ENCODE results near the gene TMEM132D. TPM values are rescaled to one million over a fixed set of nuclear protein-coding genes. Genes with fewer than 3 reads are reported as not detected.

The TMEM132D gene
- total and polyA plus RNA-seq, 4 donors = 0.01 to 0.14 (median 0.08) TPM

GRCh38 chr12:129614221-129614885, 289.5 kb downstream of the TMEM132D start:
- H3K36me3 ChIP-seq (ENCODE audit: control insufficient read depth in 4 of 4, insufficient read depth in 3 of 4, low read depth in 1 of 4, low read length in 3 of 4) = no peaks in the 10 kb centered on the region
- H3K27me3 ChIP-seq (ENCODE audit: control insufficient read depth in 4 of 4, insufficient read depth in 4 of 4, low read length in 3 of 4) = peaks cover 0 to 8% (median 0%) of the 10 kb centered on the region in 4 donors
- H3K4me1 ChIP-seq (ENCODE audit: control insufficient read depth in 4 of 4, insufficient read depth in 4 of 4, low read length in 3 of 4) = no peaks in the 10 kb centered on the region
- DNase-seq (ENCODE audit: low spot score) = no peak
- H3K9ac ChIP-seq (ENCODE audit: low read depth in 1 of 2, low read length in 2 of 2) = no peak overlapping the region
- no peak overlapping the region for H3K27ac ChIP-seq (ENCODE audit: low read depth in 1 of 2, low read length in 2 of 2)
- TF ChIP-seq GABPA (IDR thresholded peaks at IDR 0.05 in 1 of 2, conservative IDR thresholded peaks at IDR 0.05 in 1 of 2) = no peak
- no peak for TF ChIP-seq FOXA1 (IDR thresholded peaks at IDR 0.05)
- no peak for TF ChIP-seq EGR1 (IDR thresholded peaks at IDR 0.05; ENCODE audit: low read depth in 2 of 2)
- TF ChIP-seq, protein P1, sequence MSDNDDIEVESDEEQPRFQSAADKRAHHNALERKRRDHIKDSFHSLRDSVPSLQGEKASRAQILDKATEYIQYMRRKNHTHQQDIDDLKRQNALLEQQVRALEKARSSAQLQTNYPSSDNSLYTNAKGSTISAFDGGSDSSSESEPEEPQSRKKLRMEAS (IDR thresholded peaks at IDR 0.05) = no peak
- no peak for TF ChIP-seq JUND (IDR thresholded peaks at IDR 0.05)
- WGBS = 63% methylated on average over 9 of the region's 9 CpGs
- no peak overlapping the region for H3K4me3 ChIP-seq (ENCODE audit: low read depth in 1 of 3, low read length in 3 of 3)
- peaks cover 0 to 4% (median 2%) of the 10 kb centered on the region in 4 donors for H3K9me3 ChIP-seq (ENCODE audit: control insufficient read depth in 4 of 4, low read length in 3 of 4)

- DNase-seq (ENCODE audit: low spot score) = no peak
- TF ChIP-seq RAD21 (IDR thresholded peaks at IDR 0.05) (no peak), FOXA1 (IDR thresholded peaks at IDR 0.05) (no peak), HNF4G (IDR thresholded peaks at IDR 0.05) (no peak), RXRA (IDR thresholded peaks at IDR 0.05) (no peak), SP1 (IDR thresholded peaks at IDR 0.05) (no peak), TAF1 (conservative IDR thresholded peaks at IDR 0.05) (no peak), ATF3 (IDR thresholded peaks at IDR 0.05) (no peak), JUND (IDR thresholded peaks at IDR 0.05) (no peak), FOXA2 (IDR thresholded peaks at IDR 0.05) (no peak)
- TF ChIP-seq, protein P2, sequence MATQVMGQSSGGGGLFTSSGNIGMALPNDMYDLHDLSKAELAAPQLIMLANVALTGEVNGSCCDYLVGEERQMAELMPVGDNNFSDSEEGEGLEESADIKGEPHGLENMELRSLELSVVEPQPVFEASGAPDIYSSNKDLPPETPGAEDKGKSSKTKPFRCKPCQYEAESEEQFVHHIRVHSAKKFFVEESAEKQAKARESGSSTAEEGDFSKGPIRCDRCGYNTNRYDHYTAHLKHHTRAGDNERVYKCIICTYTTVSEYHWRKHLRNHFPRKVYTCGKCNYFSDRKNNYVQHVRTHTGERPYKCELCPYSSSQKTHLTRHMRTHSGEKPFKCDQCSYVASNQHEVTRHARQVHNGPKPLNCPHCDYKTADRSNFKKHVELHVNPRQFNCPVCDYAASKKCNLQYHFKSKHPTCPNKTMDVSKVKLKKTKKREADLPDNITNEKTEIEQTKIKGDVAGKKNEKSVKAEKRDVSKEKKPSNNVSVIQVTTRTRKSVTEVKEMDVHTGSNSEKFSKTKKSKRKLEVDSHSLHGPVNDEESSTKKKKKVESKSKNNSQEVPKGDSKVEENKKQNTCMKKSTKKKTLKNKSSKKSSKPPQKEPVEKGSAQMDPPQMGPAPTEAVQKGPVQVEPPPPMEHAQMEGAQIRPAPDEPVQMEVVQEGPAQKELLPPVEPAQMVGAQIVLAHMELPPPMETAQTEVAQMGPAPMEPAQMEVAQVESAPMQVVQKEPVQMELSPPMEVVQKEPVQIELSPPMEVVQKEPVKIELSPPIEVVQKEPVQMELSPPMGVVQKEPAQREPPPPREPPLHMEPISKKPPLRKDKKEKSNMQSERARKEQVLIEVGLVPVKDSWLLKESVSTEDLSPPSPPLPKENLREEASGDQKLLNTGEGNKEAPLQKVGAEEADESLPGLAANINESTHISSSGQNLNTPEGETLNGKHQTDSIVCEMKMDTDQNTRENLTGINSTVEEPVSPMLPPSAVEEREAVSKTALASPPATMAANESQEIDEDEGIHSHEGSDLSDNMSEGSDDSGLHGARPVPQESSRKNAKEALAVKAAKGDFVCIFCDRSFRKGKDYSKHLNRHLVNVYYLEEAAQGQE (IDR thresholded peaks at IDR 0.05) = no peak
Measured at GRCh38 chr12:129613314-129613713, 290.5 kb downstream of the TMEM132D start.

DNA sequence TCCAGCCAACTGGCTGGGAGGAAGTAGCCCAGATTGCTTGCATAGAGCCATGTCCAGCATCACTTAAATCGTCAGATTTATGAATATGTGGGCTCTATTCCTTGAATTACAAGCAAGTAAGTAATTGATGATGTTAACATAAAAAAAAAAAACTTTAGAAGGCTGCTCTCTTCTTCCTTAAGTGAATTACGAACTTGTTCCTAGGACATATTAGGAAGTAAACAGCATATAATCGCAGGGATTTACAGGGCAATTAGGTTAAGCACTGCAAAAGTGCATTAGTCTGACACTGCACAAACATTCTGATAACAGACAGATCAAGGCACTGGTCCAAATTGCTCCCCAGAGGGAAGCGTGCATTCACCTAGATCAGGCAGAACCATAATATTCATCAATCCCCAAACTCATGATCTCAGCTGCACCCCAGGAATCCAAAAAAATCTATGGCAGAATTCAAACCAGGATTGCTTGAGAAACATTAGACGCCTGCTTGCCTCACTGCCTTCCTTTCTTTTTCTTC, 293.2 kb downstream of the TMEM132D start:
- H3K36me3 ChIP-seq (ENCODE audit: control insufficient read depth in 4 of 4, insufficient read depth in 3 of 4, low read depth in 1 of 4, low read length in 3 of 4) = no peaks in the 10 kb centered on the region
- no peak overlapping the region for H3K27ac ChIP-seq (ENCODE audit: low read depth in 1 of 2, low read length in 2 of 2)
- no peak for DNase-seq (ENCODE audit: low spot score)
- peaks cover 0 to 4% (median 0%) of the 10 kb centered on the region in 4 donors for H3K9me3 ChIP-seq (ENCODE audit: control insufficient read depth in 4 of 4, low read length in 3 of 4)
- no peaks in the 10 kb centered on the region for H3K4me1 ChIP-seq (ENCODE audit: control insufficient read depth in 4 of 4, insufficient read depth in 4 of 4, low read length in 3 of 4)
- WGBS = 58% methylated on average over 5 of the region's 5 CpGs
- no peak overlapping the region for H3K9ac ChIP-seq (ENCODE audit: low read depth in 1 of 2, low read length in 2 of 2)
- H3K4me3 ChIP-seq (ENCODE audit: low read depth in 1 of 3, low read length in 3 of 3) = no peak overlapping the region
- H3K27me3 ChIP-seq (ENCODE audit: control insufficient read depth in 4 of 4, insufficient read depth in 4 of 4, low read length in 3 of 4) = peaks cover 0 to 8% (median 0%) of the 10 kb centered on the region in 4 donors
- TF ChIP-seq GABPA (IDR thresholded peaks at IDR 0.05 in 1 of 2, conservative IDR thresholded peaks at IDR 0.05 in 1 of 2) (no peak), RXRA (IDR thresholded peaks at IDR 0.05) (no peak), FOXA1 (IDR thresholded peaks at IDR 0.05) (no peak), NR2F2 (IDR thresholded peaks at IDR 0.05) (no peak), JUND (IDR thresholded peaks at IDR 0.05) (no peak), EGR1 (IDR thresholded peaks at IDR 0.05; ENCODE audit: low read depth in 2 of 2) (no peak), HNF4G (IDR thresholded peaks at IDR 0.05) (no peak), FOXA2 (IDR thresholded peaks at IDR 0.05) (no peak), YY1 (IDR thresholded peaks at IDR 0.05) (no peak), TAF1 (conservative IDR thresholded peaks at IDR 0.05) (no peak), ATF3 (IDR thresholded peaks at IDR 0.05) (no peak), SP1 (IDR thresholded peaks at IDR 0.05) (no peak), RAD21 (IDR thresholded peaks at IDR 0.05) (no peak)
- TF ChIP-seq, protein P3, sequence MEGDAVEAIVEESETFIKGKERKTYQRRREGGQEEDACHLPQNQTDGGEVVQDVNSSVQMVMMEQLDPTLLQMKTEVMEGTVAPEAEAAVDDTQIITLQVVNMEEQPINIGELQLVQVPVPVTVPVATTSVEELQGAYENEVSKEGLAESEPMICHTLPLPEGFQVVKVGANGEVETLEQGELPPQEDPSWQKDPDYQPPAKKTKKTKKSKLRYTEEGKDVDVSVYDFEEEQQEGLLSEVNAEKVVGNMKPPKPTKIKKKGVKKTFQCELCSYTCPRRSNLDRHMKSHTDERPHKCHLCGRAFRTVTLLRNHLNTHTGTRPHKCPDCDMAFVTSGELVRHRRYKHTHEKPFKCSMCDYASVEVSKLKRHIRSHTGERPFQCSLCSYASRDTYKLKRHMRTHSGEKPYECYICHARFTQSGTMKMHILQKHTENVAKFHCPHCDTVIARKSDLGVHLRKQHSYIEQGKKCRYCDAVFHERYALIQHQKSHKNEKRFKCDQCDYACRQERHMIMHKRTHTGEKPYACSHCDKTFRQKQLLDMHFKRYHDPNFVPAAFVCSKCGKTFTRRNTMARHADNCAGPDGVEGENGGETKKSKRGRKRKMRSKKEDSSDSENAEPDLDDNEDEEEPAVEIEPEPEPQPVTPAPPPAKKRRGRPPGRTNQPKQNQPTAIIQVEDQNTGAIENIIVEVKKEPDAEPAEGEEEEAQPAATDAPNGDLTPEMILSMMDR (IDR thresholded peaks at IDR 0.05; ENCODE audit: low read depth, low read length, missing input control) = no peak

More at GRCh38 chr12:129613314-129613713, 290.5 kb downstream of the TMEM132D start:
- Histone ChIP-seq H3K27me3 (ENCODE audit: control insufficient read depth in 4 of 4, insufficient read depth in 4 of 4, low read length in 3 of 4) (peaks cover 0 to 8% (median 0%) of the 10 kb centered on the region in 4 donors), H3K4me3 (ENCODE audit: low read depth in 1 of 3, low read length in 3 of 3) (no peak overlapping the region), H3K4me1 (ENCODE audit: control insufficient read depth in 4 of 4, insufficient read depth in 4 of 4, low read length in 3 of 4) (no peaks in the 10 kb centered on the region), H3K27ac (ENCODE audit: low read depth in 1 of 2, low read length in 2 of 2) (no peak overlapping the region), H3K36me3 (ENCODE audit: control insufficient read depth in 4 of 4, insufficient read depth in 3 of 4, low read depth in 1 of 4, low read length in 3 of 4) (no peaks in the 10 kb centered on the region), H3K9me3 (ENCODE audit: control insufficient read depth in 4 of 4, low read length in 3 of 4) (peaks cover 0 to 4% (median 2%) of the 10 kb centered on the region in 4 donors), H3K9ac (ENCODE audit: low read depth in 1 of 2, low read length in 2 of 2) (no peak overlapping the region)
- WGBS = 66% methylated on average over 9 of the region's 9 CpGs

All from liver (tissue), 9 donors.